Measurements from ENCODE around the gene MSX2. TPM values are rescaled to one million over a fixed set of nuclear protein-coding genes. Genes with fewer than 3 reads are reported as not detected.
"Not testable (repeated sequence)": the region's sequence is repeated elsewhere in the genome, so short reads cannot be mapped to it uniquely, and the experiment has no call there.

Gene MSX2
- total and polyA plus RNA-seq, 7 experiments from 2014 or later, result not detected

GRCh38 chr5:174751154-174752000, 27.0 kb downstream of the MSX2 start:
- H3K4me1 Mint-ChIP-seq, result no peaks in the 10 kb centered on the region
- no peak for ATAC-seq
- no peaks in the 10 kb centered on the region for H3K36me3 ChIP-seq (ENCODE audit: control insufficient read depth in 2 of 3, insufficient read depth in 3 of 3, low read length in 3 of 3)
- peaks cover 40 to 74% (median 56%) of the 10 kb centered on the region in 5 donors for H3K27me3 Mint-ChIP-seq
- no peak overlapping the region for H3K4me3 ChIP-seq (ENCODE audit: low read length)
- intact Hi-C loops (cut with micrococcal nuclease), result no loop called here
- peaks cover 0 to 9% of the 10 kb centered on the region in 2 donors for H3K27me3 ChIP-seq (ENCODE audit: control insufficient read depth in 2 of 2, insufficient read depth in 2 of 2, low read length in 2 of 2)
- peaks cover 0 to 7% (median 0%) of the 10 kb centered on the region in 11 donors for H3K9me3 Mint-ChIP-seq
- H3K9me3 ChIP-seq (ENCODE audit: control insufficient read depth in 2 of 3, low read length in 3 of 3), result no peaks in the 10 kb centered on the region
- no peak overlapping the region for H3K4me3 Mint-ChIP-seq
- no peak overlapping the region for H3K27ac ChIP-seq (ENCODE audit: low read depth, low read length)
- H3K36me3 Mint-ChIP-seq, result peaks cover 0 to 3% (median 0%) of the 10 kb centered on the region in 5 donors
- no peak overlapping the region for H3K27ac Mint-ChIP-seq
- POLR2A ChIA-PET, result no interaction called here
- DNase-seq, result no peak
- no peaks in the 10 kb centered on the region for H3K4me1 ChIP-seq (ENCODE audit: control insufficient read depth in 2 of 2, insufficient read depth in 2 of 2, low read length in 2 of 2)
- CTCF ChIA-PET, result interaction anchor here (0.6 kb wide), 1 partner anchor 133 kb away, joined by 3 read pairs; no protein-coding TSS in a partner anchor

- intact Hi-C loops (cut with micrococcal nuclease), result no loop called here
- Mint-ChIP-seq H3K27me3 (peaks cover 40 to 66% (median 54%) of the 10 kb centered on the region in 5 donors), H3K4me3 (no peak overlapping the region), H3K36me3 (peaks cover 0 to 3% (median 0%) of the 10 kb centered on the region in 5 donors), H3K4me1 (no peaks in the 10 kb centered on the region), H3K9me3 (peaks cover 0 to 7% (median 0%) of the 10 kb centered on the region in 11 donors), H3K27ac (no peak overlapping the region)
- no peak overlapping the region for H3K4me3 ChIP-seq (ENCODE audit: low read length)
- ChIA-PET POLR2A (no interaction called here), CTCF (no interaction called here)
- no peaks in the 10 kb centered on the region for H3K9me3 ChIP-seq (ENCODE audit: control insufficient read depth in 2 of 3, low read length in 3 of 3)
- H3K27ac ChIP-seq (ENCODE audit: low read depth, low read length), result no peak overlapping the region
- H3K27me3 ChIP-seq (ENCODE audit: control insufficient read depth in 2 of 2, insufficient read depth in 2 of 2, low read length in 2 of 2), result peaks cover 0 to 9% of the 10 kb centered on the region in 2 donors
- no peak for DNase-seq
- H3K4me1 ChIP-seq (ENCODE audit: control insufficient read depth in 2 of 2, insufficient read depth in 2 of 2, low read length in 2 of 2), result no peaks in the 10 kb centered on the region
- no peaks in the 10 kb centered on the region for H3K36me3 ChIP-seq (ENCODE audit: control insufficient read depth in 2 of 3, insufficient read depth in 3 of 3, low read length in 3 of 3)
- ATAC-seq, result no peak
These were observed 27.7 kb downstream of the MSX2 start for GRCh38 chr5:174752121-174752520.

- no peak overlapping the region for H3K4me3 Mint-ChIP-seq
- ChIA-PET CTCF (no interaction called here), POLR2A (no interaction called here)
- H3K36me3 ChIP-seq (ENCODE audit: control insufficient read depth in 2 of 3, insufficient read depth in 3 of 3, low read length in 3 of 3), result no peaks in the 10 kb centered on the region
- no peaks in the 10 kb centered on the region for H3K4me1 Mint-ChIP-seq
- no peaks in the 10 kb centered on the region for H3K4me1 ChIP-seq (ENCODE audit: control insufficient read depth in 2 of 2, insufficient read depth in 2 of 2, low read length in 2 of 2)
- no peak overlapping the region for H3K27ac ChIP-seq (ENCODE audit: low read depth, low read length)
- DNase-seq (no peak), ATAC-seq (no peak)
- H3K27me3 ChIP-seq (ENCODE audit: control insufficient read depth in 2 of 2, insufficient read depth in 2 of 2, low read length in 2 of 2), result no peaks in the 10 kb centered on the region
- H3K27me3 Mint-ChIP-seq, result peaks cover 27 to 46% (median 29%) of the 10 kb centered on the region in 5 donors
- H3K9me3 Mint-ChIP-seq, result peaks cover 0 to 7% (median 0%) of the 10 kb centered on the region in 11 donors
- H3K27ac Mint-ChIP-seq, result no peak overlapping the region
- H3K4me3 ChIP-seq (ENCODE audit: low read length), result no peak overlapping the region
- peaks cover 0 to 4% (median 0%) of the 10 kb centered on the region in 5 donors for H3K36me3 Mint-ChIP-seq
- intact Hi-C loops (cut with micrococcal nuclease), result no loop called here
- H3K9me3 ChIP-seq (ENCODE audit: control insufficient read depth in 2 of 3, low read length in 3 of 3), result no peaks in the 10 kb centered on the region
These were observed 30.7 kb downstream of the MSX2 start for GRCh38 chr5:174755106-174755505.

- Histone ChIP-seq H3K27me3 (ENCODE audit: control insufficient read depth in 2 of 2, insufficient read depth in 2 of 2, low read length in 2 of 2) (no peaks in the 10 kb centered on the region), H3K9me3 (ENCODE audit: control insufficient read depth in 2 of 3, low read length in 3 of 3) (no peaks in the 10 kb centered on the region), H3K36me3 (ENCODE audit: control insufficient read depth in 2 of 3, insufficient read depth in 3 of 3, low read length in 3 of 3) (no peaks in the 10 kb centered on the region), H3K4me3 (ENCODE audit: low read length) (no peak overlapping the region), H3K4me1 (ENCODE audit: control insufficient read depth in 2 of 2, insufficient read depth in 2 of 2, low read length in 2 of 2) (no peaks in the 10 kb centered on the region), H3K27ac (ENCODE audit: low read depth, low read length) (no peak overlapping the region)
- H3K4me3 Mint-ChIP-seq, result no peak overlapping the region
- no peaks in the 10 kb centered on the region for H3K4me1 Mint-ChIP-seq
- CTCF ChIA-PET, result no interaction called here
- no peak for ATAC-seq
- POLR2A ChIA-PET, result no interaction called here
- intact Hi-C loops (cut with micrococcal nuclease), result no loop called here
- peaks cover 2 to 18% (median 4%) of the 10 kb centered on the region in 5 donors for H3K27me3 Mint-ChIP-seq
- peaks cover 0 to 4% (median 0%) of the 10 kb centered on the region in 5 donors for H3K36me3 Mint-ChIP-seq
- no peak overlapping the region for H3K27ac Mint-ChIP-seq
- no peak for DNase-seq
- peaks cover 0 to 7% (median 0%) of the 10 kb centered on the region in 11 donors for H3K9me3 Mint-ChIP-seq
These were observed 34.7 kb downstream of the MSX2 start for GRCh38 chr5:174759091-174759490.

GRCh38 chr5:174760721-174761120, 36.3 kb downstream of the MSX2 start:
- Histone ChIP-seq H3K4me3 (ENCODE audit: low read length) (no peak overlapping the region), H3K27ac (ENCODE audit: low read depth, low read length) (no peak overlapping the region), H3K27me3 (ENCODE audit: control insufficient read depth in 2 of 2, insufficient read depth in 2 of 2, low read length in 2 of 2) (no peaks in the 10 kb centered on the region), H3K36me3 (ENCODE audit: control insufficient read depth in 2 of 3, insufficient read depth in 3 of 3, low read length in 3 of 3) (no peaks in the 10 kb centered on the region), H3K4me1 (ENCODE audit: control insufficient read depth in 2 of 2, insufficient read depth in 2 of 2, low read length in 2 of 2) (no peaks in the 10 kb centered on the region), H3K9me3 (ENCODE audit: control insufficient read depth in 2 of 3, low read length in 3 of 3) (no peaks in the 10 kb centered on the region)
- no peak for DNase-seq
- ChIA-PET POLR2A (no interaction called here), CTCF (no interaction called here)
- Mint-ChIP-seq H3K36me3 (peaks cover 0 to 4% (median 0%) of the 10 kb centered on the region in 5 donors), H3K4me1 (no peaks in the 10 kb centered on the region), H3K27me3 (peaks cover 0 to 13% (median 0%) of the 10 kb centered on the region in 5 donors), H3K9me3 (peaks cover 0 to 7% (median 0%) of the 10 kb centered on the region in 11 donors), H3K4me3 (no peak overlapping the region), H3K27ac (no peak overlapping the region)
- no peak for ATAC-seq
- intact Hi-C loops (cut with micrococcal nuclease), result no loop called here

GRCh38 chr5:174761341-174761740, 37.0 kb downstream of the MSX2 start:
- H3K36me3 Mint-ChIP-seq, result not testable (repeated sequence)

GRCh38 chr5:174764309-174764708, 39.9 kb downstream of the MSX2 start:
- POLR2A ChIA-PET, result no interaction called here
- H3K4me3 ChIP-seq (ENCODE audit: low read length), result no peak overlapping the region
- H3K36me3 ChIP-seq (ENCODE audit: control insufficient read depth in 2 of 3, insufficient read depth in 3 of 3, low read length in 3 of 3), result no peaks in the 10 kb centered on the region
- H3K9me3 Mint-ChIP-seq, result peaks cover 0 to 11% (median 1%) of the 10 kb centered on the region in 11 donors
- DNase-seq, result no peak
- no peak overlapping the region for H3K4me3 Mint-ChIP-seq
- H3K36me3 Mint-ChIP-seq, result peaks cover 0 to 4% (median 0%) of the 10 kb centered on the region in 5 donors
- H3K4me1 ChIP-seq (ENCODE audit: control insufficient read depth in 2 of 2, insufficient read depth in 2 of 2, low read length in 2 of 2), result no peaks in the 10 kb centered on the region
- no peak for ATAC-seq
- H3K9me3 ChIP-seq (ENCODE audit: control insufficient read depth in 2 of 3, low read length in 3 of 3), result no peaks in the 10 kb centered on the region
- no peak overlapping the region for H3K27ac Mint-ChIP-seq
- H3K27ac ChIP-seq (ENCODE audit: low read depth, low read length), result no peak overlapping the region
- no peaks in the 10 kb centered on the region for H3K4me1 Mint-ChIP-seq
- CTCF ChIA-PET, result no interaction called here
- H3K27me3 Mint-ChIP-seq, result peaks cover 0 to 17% (median 0%) of the 10 kb centered on the region in 5 donors
- H3K27me3 ChIP-seq (ENCODE audit: control insufficient read depth in 2 of 2, insufficient read depth in 2 of 2, low read length in 2 of 2), result no peaks in the 10 kb centered on the region
- intact Hi-C loops (cut with micrococcal nuclease), result no loop called here

More at GRCh38 chr5:174761341-174761740, 37.0 kb downstream of the MSX2 start:
- ATAC-seq; POLR2A ChIA-PET; H3K4me3 ChIP-seq (ENCODE audit: low read length); H3K27ac Mint-ChIP-seq; CTCF ChIA-PET; H3K9me3 Mint-ChIP-seq; H3K4me1 ChIP-seq (ENCODE audit: control insufficient read depth in 2 of 2, insufficient read depth in 2 of 2, low read length in 2 of 2); H3K36me3 ChIP-seq (ENCODE audit: control insufficient read depth in 2 of 3, insufficient read depth in 3 of 3, low read length in 3 of 3); H3K27me3 ChIP-seq (ENCODE audit: control insufficient read depth in 2 of 2, insufficient read depth in 2 of 2, low read length in 2 of 2); H3K4me3 Mint-ChIP-seq; H3K9me3 ChIP-seq (ENCODE audit: control insufficient read depth in 2 of 3, low read length in 3 of 3); H3K27ac ChIP-seq (ENCODE audit: low read depth, low read length); DNase-seq; intact Hi-C loops (cut with micrococcal nuclease); H3K4me1 Mint-ChIP-seq: not testable (repeated sequence)
- H3K27me3 Mint-ChIP-seq, result peaks cover 0 to 13% (median 0%) of the 10 kb centered on the region in 5 donors

All from naive thymus-derived CD4-positive, alpha-beta T cell (primary cell).